Measurements from ENCODE around the gene FPR2. TPM values are rescaled to one million over a fixed set of nuclear protein-coding genes. Genes with fewer than 3 reads are reported as not detected.
"Not testable (repeated sequence)": the region's sequence is repeated elsewhere in the genome, so short reads cannot be mapped to it uniquely, and the experiment has no call there.

The FPR2 gene
- total RNA-seq, 1 donor from 2014 or later: 0.21 TPM

DNA sequence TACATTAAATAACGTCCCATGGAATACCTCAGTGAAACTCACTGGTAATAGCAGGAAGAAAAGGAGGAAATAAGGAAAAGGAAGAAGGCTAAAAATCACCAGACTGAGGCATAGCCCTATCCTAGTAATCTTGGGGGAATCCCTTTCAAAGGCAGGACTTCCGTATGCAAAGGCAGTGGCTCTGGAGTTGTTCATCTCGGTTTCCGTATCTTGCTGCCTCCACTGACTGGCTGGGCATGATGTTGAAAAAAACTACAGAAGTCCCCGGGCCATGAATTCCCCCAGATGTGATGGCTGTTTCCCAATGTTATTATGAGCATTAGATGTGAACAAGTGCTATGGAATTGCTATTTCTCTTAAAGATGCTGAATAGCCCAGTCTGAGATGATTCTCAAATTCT, 5.5 kb downstream of the FPR2 start:
- intact Hi-C loops (cut with DNase I): no loop called here
- TF ChIP-seq, protein P1, sequence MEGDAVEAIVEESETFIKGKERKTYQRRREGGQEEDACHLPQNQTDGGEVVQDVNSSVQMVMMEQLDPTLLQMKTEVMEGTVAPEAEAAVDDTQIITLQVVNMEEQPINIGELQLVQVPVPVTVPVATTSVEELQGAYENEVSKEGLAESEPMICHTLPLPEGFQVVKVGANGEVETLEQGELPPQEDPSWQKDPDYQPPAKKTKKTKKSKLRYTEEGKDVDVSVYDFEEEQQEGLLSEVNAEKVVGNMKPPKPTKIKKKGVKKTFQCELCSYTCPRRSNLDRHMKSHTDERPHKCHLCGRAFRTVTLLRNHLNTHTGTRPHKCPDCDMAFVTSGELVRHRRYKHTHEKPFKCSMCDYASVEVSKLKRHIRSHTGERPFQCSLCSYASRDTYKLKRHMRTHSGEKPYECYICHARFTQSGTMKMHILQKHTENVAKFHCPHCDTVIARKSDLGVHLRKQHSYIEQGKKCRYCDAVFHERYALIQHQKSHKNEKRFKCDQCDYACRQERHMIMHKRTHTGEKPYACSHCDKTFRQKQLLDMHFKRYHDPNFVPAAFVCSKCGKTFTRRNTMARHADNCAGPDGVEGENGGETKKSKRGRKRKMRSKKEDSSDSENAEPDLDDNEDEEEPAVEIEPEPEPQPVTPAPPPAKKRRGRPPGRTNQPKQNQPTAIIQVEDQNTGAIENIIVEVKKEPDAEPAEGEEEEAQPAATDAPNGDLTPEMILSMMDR (IDR thresholded peaks at IDR 0.05): no peak
- H3K36me3 ChIP-seq: no peaks in the 10 kb centered on the region
- no peak for DNase-seq (ENCODE audit: low spot score in 2 of 2)
- H3K4me1 ChIP-seq: no peaks in the 10 kb centered on the region
- H3K4me3 ChIP-seq: no peak overlapping the region
- H3K27me3 ChIP-seq: no peaks in the 10 kb centered on the region
- H3K27ac ChIP-seq: no peak overlapping the region
- no peaks in the 10 kb centered on the region for H3K9me3 ChIP-seq

DNA sequence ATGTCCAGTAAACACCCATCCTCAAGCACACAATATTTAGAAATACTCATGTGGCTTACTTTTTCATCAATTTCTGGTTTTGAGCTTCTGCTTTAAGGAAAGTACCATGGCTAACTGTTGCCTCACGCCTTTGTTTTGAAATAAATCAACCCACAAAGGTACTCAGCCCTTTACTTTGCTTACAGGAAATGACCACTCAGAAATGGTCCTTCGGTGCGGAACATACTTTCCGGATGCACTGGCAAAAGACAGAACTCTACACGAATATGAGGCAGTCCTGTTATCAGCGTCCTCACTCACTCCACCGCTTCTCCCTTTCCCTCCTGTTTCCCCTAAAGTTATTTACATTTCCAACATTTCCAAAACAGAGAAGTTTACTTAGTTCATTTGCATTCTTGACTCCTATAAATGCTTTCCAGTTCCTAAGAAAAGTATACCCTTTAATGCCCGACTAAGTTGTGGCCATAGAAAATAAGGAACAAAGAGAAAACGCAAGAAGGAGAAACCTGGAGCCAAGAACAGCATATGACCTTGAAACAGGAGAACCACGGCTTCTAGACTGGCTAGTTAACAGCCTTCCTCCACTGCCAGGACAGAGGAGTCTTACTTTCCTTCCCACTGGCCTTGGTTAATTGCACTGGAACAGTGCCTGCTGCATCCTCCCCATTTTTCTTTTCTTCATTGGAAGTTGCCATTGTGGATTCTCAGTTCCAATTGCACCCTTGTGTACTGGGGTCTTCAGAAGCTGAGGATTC, 10.6 kb downstream of the FPR2 start:
- H3K9me3 ChIP-seq: no peaks in the 10 kb centered on the region
- TF ChIP-seq, protein P1 (IDR thresholded peaks at IDR 0.05): no peak
- intact Hi-C loops (cut with DNase I): loop anchor here (10.0 kb wide), 1 partner anchor 297 kb away; the partner anchor contains the start of gene CEACAM18
- H3K36me3 ChIP-seq: no peaks in the 10 kb centered on the region
- H3K27me3 ChIP-seq: no peaks in the 10 kb centered on the region
- no peaks in the 10 kb centered on the region for H3K4me1 ChIP-seq
- no peak for DNase-seq (ENCODE audit: low spot score in 2 of 2)
- no peak overlapping the region for H3K4me3 ChIP-seq
- H3K27ac ChIP-seq: no peak overlapping the region

DNA sequence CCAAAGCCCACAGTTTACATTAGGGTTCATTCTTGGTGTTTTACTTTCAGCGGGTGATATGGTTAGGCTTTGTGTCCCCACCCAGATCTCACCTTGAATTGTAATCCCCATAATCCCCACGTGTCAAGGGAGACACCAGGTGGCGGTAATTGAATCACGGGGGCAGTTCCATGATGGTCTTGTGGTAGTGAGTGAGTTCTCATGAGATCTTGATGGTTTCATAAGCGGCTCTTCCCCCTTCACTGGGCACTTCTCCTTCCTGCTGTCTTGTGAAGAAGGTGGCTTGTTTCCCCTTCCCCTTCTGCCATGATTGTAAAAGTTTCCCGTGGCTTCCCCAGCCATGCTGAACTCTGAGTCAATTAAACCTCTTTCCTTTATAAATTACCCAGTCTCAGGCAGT, 12.0 kb downstream of the FPR2 start:
- intact Hi-C loops (cut with DNase I): loop anchor here (10.0 kb wide), 1 partner anchor 298 kb away; the partner anchor contains the start of gene CEACAM18

DNA sequence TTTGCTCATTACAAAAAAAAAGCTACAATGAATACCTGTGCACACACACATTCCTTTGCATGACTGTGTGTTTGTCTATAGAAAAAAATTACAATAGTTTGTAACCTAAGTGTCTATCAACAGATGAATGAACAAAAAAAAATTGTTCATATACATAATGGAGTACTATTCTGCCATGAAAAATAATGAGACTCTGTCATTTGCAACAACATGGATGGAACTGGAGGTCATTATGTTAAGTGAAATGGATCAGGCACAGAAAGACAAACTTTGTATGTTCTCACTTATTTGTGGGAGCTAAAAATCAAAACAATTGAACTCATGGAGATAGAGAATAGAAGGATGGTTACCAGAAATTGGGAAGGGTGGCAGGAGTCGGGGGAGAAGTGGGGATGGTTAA, 15.6 kb downstream of the FPR2 start:
- DNase-seq (ENCODE audit: low spot score in 2 of 2); H3K4me1 ChIP-seq; H3K27ac ChIP-seq; H3K4me3 ChIP-seq; H3K27me3 ChIP-seq; H3K36me3 ChIP-seq; H3K9me3 ChIP-seq: not testable (repeated sequence)
- intact Hi-C loops (cut with DNase I): loop anchor here (2.0 to 10.0 kb wide), 2 partner anchors 302 to 438 kb away; partner anchors contain the start of gene CEACAM18

More for the DNA sequence above, 12.0 kb downstream of the FPR2 start:
- no peak overlapping the region for H3K4me3 ChIP-seq
- H3K27me3 ChIP-seq: no peaks in the 10 kb centered on the region
- no peaks in the 10 kb centered on the region for H3K36me3 ChIP-seq
- TF ChIP-seq, protein P1 (IDR thresholded peaks at IDR 0.05): no peak
- no peaks in the 10 kb centered on the region for H3K4me1 ChIP-seq
- no peak overlapping the region for H3K27ac ChIP-seq
- no peaks in the 10 kb centered on the region for H3K9me3 ChIP-seq
- DNase-seq (ENCODE audit: low spot score in 2 of 2): no peak

DNA sequence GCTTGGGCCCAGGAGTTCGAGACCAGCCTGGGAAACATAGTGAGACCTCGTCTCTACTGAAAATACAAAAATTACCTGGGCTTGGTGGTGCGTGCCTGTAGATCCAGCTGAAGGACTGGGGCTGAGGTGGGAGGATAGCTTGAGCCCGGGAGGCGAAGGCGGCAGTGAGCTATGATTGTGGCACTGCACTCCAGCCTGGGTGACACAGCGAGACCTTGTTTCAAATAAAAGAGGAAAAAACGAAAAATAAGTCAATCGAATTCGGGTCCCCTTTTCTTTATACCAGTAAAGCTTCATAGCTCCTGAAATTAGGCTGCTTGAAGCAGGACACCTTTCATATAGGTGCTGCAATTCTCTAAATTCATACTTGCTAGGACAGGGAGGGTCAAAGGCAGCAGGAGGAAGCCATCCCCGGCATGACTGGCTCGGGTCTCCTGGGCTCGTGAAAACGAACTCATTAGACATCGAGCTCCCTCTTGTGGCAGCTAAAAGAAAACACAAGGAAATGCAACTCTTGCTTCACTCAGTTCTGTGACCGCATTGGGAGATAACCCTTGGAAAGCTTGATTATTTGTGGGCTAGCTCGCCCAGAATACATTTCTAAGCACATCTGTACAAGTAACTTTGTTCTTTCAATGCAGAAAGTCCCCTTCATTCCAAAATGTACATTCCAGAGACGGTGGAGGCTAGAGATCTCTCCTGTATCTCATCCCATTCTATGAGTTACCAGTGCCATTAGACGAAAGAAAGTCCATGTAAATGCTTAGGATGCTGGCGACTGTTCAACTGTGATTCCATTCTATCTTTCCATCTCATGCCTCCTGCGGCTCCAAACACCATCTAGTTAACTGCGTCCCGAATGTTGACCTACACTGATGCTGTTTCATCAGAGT, 16.8 kb downstream of the FPR2 start:
- no peaks in the 10 kb centered on the region for H3K27me3 ChIP-seq

More for the DNA sequence above, 16.8 kb downstream of the FPR2 start:
- no peak overlapping the region for H3K4me3 ChIP-seq
- H3K9me3 ChIP-seq: no peaks in the 10 kb centered on the region
- H3K4me1 ChIP-seq: no peaks in the 10 kb centered on the region
- H3K36me3 ChIP-seq: no peaks in the 10 kb centered on the region
- TF ChIP-seq, protein P1 (IDR thresholded peaks at IDR 0.05): peak; percentile 56 to 75 (median 65)
- H3K27ac ChIP-seq: no peak overlapping the region
- DNase-seq (ENCODE audit: low spot score in 2 of 2): peak in 1 of 2 donors; percentile 76
- intact Hi-C loops (cut with DNase I): loop anchor here (2.0 to 10.0 kb wide), 2 partner anchors 303 to 439 kb away; partner anchors contain the start of gene CEACAM18
